Spleen (tissue), 11 donors: ENCODE results near the gene OTOG. TPM values are rescaled to one million over a fixed set of nuclear protein-coding genes. Genes with fewer than 3 reads are reported as not detected.

Source experiments
- DNase-seq: peaks from one replicate; pipeline ENCODE4 v3.0.0-alpha.2; 2020
- H3K27ac ChIP-seq, 8 donors: fragments of 200-600 bp; sonication (generic) in 7 of 8; 1 replicate in 4 of 8; 2 replicates in 4 of 8; pipeline versions ENCODE4 v1.5.0 to v1.8.0; 2016 to 2021; ENCODE audit warnings: inconsistent platforms in 4 of 8, mild to moderate bottlenecking in 4 of 8, moderate library complexity in 1 of 8
- H3K27me3 ChIP-seq, 7 donors: fragments of 200-600 bp; sonication (generic) in 6 of 7; replicated peaks in 1 of 7; 1 replicate in 4 of 7; 2 replicates in 3 of 7; pipeline versions ENCODE4 v1.5.0 to v1.8.0; 2016 to 2021; ENCODE audit warnings: inconsistent platforms in 3 of 7, mild to moderate bottlenecking in 1 of 7
- H3K36me3 ChIP-seq, 6 donors: fragments of 200-600 bp; sonication (generic) in 5 of 6; 1 replicate in 4 of 6; 2 replicates in 2 of 6; pipeline versions ENCODE4 v1.5.0 to v1.8.0; 2016 to 2021; ENCODE audit warnings: inconsistent platforms in 2 of 6
- H3K4me1 ChIP-seq, 6 donors: fragments of 200-600 bp; sonication (generic) in 5 of 6; 1 replicate in 3 of 6; 2 replicates in 3 of 6; pipeline versions ENCODE4 v1.5.0 to v1.8.0; 2016 to 2021; ENCODE audit warnings: inconsistent platforms in 3 of 6
- H3K4me3 ChIP-seq, 8 donors: fragments of 200-600 bp; sonication (generic) in 7 of 8; 1 replicate in 4 of 8; 2 replicates in 4 of 8; pipeline versions ENCODE4 v1.5.0 to v1.8.0; 2016 to 2021; ENCODE audit warnings: inconsistent platforms in 4 of 8, mild to moderate bottlenecking in 4 of 8, moderate library complexity in 2 of 8
- H3K9me3 ChIP-seq, 8 donors: fragments of 200-600 bp; sonication (generic) in 7 of 8; 1 replicate in 4 of 8; 2 replicates in 4 of 8; pipeline versions ENCODE4 v1.5.0 to v1.8.0; 2016 to 2021; ENCODE audit warnings: inconsistent platforms in 4 of 8
- CTCF ChIP-seq, 11 experiments: fragments of 200-600 bp in 7 of 11; fragments of 450-650 bp in 4 of 11; sonication (generic) in 4 of 11; IDR thresholded peaks in 8 of 11; conservative IDR thresholded peaks in 3 of 11; 1 replicate in 7 of 11; 2 replicates in 4 of 11; pipeline versions ENCODE4 v1.4.0 to v1.8.0; 2016 to 2021; ENCODE audit warnings: antibody characterized with exemption in 11 of 11, inconsistent platforms in 4 of 11, mild to moderate bottlenecking in 1 of 11
- POLR2A ChIP-seq, 3 donors: fragments of 450-650 bp; IDR thresholded peaks; one replicate each; pipeline ENCODE4 v1.5.1; 2017; ENCODE audit warnings: antibody characterized with exemption in 3 of 3, mild to moderate bottlenecking in 1 of 3
- POLR2AphosphoS5 ChIP-seq, 3 donors: sonication (generic); formaldehyde crosslinking; IDR thresholded peaks; one replicate each; pipeline ENCODE4 v1.5.1; 2017; ENCODE audit warnings: antibody characterized with exemption in 3 of 3
- WGBS, 5 donors: extraction: QIAGEN DNeasy Blood & Tissue Kit in 3 of 5; methylation state at CpG; one replicate each; pipeline versions ENCODE4 v1.1.5 to v1.1.7; 2013 to 2018; 5-methylcytosine and 5-hydroxymethylcytosine counted together
- intact Hi-C: fragments of 100-400 bp; cut with DNase I; formaldehyde crosslinking; loops from one replicate; pipeline ENCODE4 v1.15.0; 2023; ENCODE audit warnings: low total_unique reads
- polyA plus RNA-seq, 3 donors: library from polyadenylated mRNA; stranded (reverse); fragments of 200-250 nt; gene quantifications; one replicate each; pipeline ENCODE4 v1.2.1, GENCODE V29; 2013
- total RNA-seq, 7 donors: library from RNA; depleted of rRNA in 3 of 7; stranded (reverse); fragments of >200 nt in 3 of 7; fragmentation: NEBNext Ultra II Directional in 4 of 7; extraction: Animal tissue kit (Norgen Biotek cat#: 25700) in 4 of 7; gene quantifications; one replicate each; pipeline versions ENCODE4 v1.1.0 to v1.2.1, GENCODE V29; 2016 to 2021
- donor health status: healthy with polysubstance abuse.
- donor health status: DM: no; HTN: no; CAD: no; lungs with moderate emphysema.
- donor health status: DM: no; HTN: no; CAD: no.
- donor health status: Bipolar disorder and iron deficiency.
- donor health status: healthy.
- donor health status: DM: no; HTN: no; CAD: no.
- donor health status: DM: yes; HTN: yes; CAD: no.

The OTOG gene
- total and polyA plus RNA-seq, 10 donors = not detected

GRCh38 chr11:17558025-17558780, 11.1 kb downstream of the OTOG start:
- no peaks in the 10 kb centered on the region for H3K9me3 ChIP-seq
- H3K4me3 ChIP-seq = no peak overlapping the region
- intact Hi-C loops = no loop called here
- H3K36me3 ChIP-seq = no peaks in the 10 kb centered on the region
- H3K27ac ChIP-seq = no peak overlapping the region
- 71 to 80% (median 76%) methylated on average over 15 of the region's 15 CpGs for WGBS, 5 donors
- TF ChIP-seq POLR2AphosphoS5 (IDR thresholded peaks at IDR 0.05) = no peak
- no peak for TF ChIP-seq POLR2A (IDR thresholded peaks at IDR 0.05)
- TF ChIP-seq CTCF (IDR thresholded peaks at IDR 0.05 in 8 of 11, conservative IDR thresholded peaks at IDR 0.05 in 3 of 11) = no peak
- no peak for DNase-seq
- H3K4me1 ChIP-seq = no peaks in the 10 kb centered on the region
- H3K27me3 ChIP-seq = peaks cover 0 to 33% (median 0%) of the 10 kb centered on the region in 7 donors

GRCh38 chr11:17558916-17559315, 11.9 kb downstream of the OTOG start:
- Histone ChIP-seq H3K36me3 (no peaks in the 10 kb centered on the region), H3K4me1 (no peaks in the 10 kb centered on the region), H3K27ac (no peak overlapping the region), H3K9me3 (no peaks in the 10 kb centered on the region), H3K4me3 (no peak overlapping the region), H3K27me3 (peaks cover 0 to 33% (median 0%) of the 10 kb centered on the region in 7 donors)
- TF ChIP-seq CTCF (IDR thresholded peaks at IDR 0.05 in 8 of 11, conservative IDR thresholded peaks at IDR 0.05 in 3 of 11) = no peak
- no peak for TF ChIP-seq POLR2A (IDR thresholded peaks at IDR 0.05)
- no peak for TF ChIP-seq POLR2AphosphoS5 (IDR thresholded peaks at IDR 0.05)
- no peak for DNase-seq
- 73 to 97% (median 90%) methylated on average over 3 to 9 of the region's 9 CpGs for WGBS, 5 donors
- intact Hi-C loops = no loop called here

- H3K27ac ChIP-seq = no peak overlapping the region
- peaks cover 0 to 33% (median 0%) of the 10 kb centered on the region in 7 donors for H3K27me3 ChIP-seq
- H3K36me3 ChIP-seq = no peaks in the 10 kb centered on the region
- DNase-seq = no peak
- H3K4me1 ChIP-seq = no peaks in the 10 kb centered on the region
- intact Hi-C loops = no loop called here
- no peaks in the 10 kb centered on the region for H3K9me3 ChIP-seq
- H3K4me3 ChIP-seq = no peak overlapping the region
- TF ChIP-seq POLR2A (IDR thresholded peaks at IDR 0.05) (no peak), POLR2AphosphoS5 (IDR thresholded peaks at IDR 0.05) (no peak), CTCF (IDR thresholded peaks at IDR 0.05 in 8 of 11, conservative IDR thresholded peaks at IDR 0.05 in 3 of 11) (no peak)
- 82 to 84% (median 84%) methylated on average over 8 to 9 of the region's 9 CpGs for WGBS, 5 donors
Observed at GRCh38 chr11:17559341-17560087, 12.5 kb downstream of the OTOG start.
